Measurements from ENCODE around the gene NKD2.

- TF ChIP-seq, protein P1, sequence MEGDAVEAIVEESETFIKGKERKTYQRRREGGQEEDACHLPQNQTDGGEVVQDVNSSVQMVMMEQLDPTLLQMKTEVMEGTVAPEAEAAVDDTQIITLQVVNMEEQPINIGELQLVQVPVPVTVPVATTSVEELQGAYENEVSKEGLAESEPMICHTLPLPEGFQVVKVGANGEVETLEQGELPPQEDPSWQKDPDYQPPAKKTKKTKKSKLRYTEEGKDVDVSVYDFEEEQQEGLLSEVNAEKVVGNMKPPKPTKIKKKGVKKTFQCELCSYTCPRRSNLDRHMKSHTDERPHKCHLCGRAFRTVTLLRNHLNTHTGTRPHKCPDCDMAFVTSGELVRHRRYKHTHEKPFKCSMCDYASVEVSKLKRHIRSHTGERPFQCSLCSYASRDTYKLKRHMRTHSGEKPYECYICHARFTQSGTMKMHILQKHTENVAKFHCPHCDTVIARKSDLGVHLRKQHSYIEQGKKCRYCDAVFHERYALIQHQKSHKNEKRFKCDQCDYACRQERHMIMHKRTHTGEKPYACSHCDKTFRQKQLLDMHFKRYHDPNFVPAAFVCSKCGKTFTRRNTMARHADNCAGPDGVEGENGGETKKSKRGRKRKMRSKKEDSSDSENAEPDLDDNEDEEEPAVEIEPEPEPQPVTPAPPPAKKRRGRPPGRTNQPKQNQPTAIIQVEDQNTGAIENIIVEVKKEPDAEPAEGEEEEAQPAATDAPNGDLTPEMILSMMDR (IDR thresholded peaks at IDR 0.05): no peak
- TF ChIP-seq IRF2 (CRISPR knock-in tag; IDR thresholded peaks at IDR 0.05; ENCODE audit: borderline replicate concordance, low read depth) (no peak), SP1 (CRISPR knock-in tag; conservative IDR thresholded peaks at IDR 0.05) (no peak), NR2C2 (CRISPR knock-in tag; IDR thresholded peaks at IDR 0.05) (no peak)
These were observed 28.6 kb downstream of the NKD2 start for GRCh38 chr5:1037123-1037670.

Measured in WTC11 (cell line).